ENCODE results near the gene NKX6-1. TPM values are rescaled to one million over a fixed set of nuclear protein-coding genes. Genes with fewer than 3 reads are reported as not detected.

The NKX6-1 gene
- total RNA-seq, 2 donors from 2014 or later: 0.14 to 0.40 TPM

GRCh38 chr4:84492290-84492689, 6.8 kb downstream of the NKX6-1 start:
- DNase-seq (ENCODE audit: low spot score): no peak
- intact Hi-C loops (cut with DNase I): no loop called here
- TF ChIP-seq POLR2A (IDR thresholded peaks at IDR 0.05): no peak
- no peak for TF ChIP-seq POLR2AphosphoS5 (IDR thresholded peaks at IDR 0.05)
- TF ChIP-seq, protein P1, sequence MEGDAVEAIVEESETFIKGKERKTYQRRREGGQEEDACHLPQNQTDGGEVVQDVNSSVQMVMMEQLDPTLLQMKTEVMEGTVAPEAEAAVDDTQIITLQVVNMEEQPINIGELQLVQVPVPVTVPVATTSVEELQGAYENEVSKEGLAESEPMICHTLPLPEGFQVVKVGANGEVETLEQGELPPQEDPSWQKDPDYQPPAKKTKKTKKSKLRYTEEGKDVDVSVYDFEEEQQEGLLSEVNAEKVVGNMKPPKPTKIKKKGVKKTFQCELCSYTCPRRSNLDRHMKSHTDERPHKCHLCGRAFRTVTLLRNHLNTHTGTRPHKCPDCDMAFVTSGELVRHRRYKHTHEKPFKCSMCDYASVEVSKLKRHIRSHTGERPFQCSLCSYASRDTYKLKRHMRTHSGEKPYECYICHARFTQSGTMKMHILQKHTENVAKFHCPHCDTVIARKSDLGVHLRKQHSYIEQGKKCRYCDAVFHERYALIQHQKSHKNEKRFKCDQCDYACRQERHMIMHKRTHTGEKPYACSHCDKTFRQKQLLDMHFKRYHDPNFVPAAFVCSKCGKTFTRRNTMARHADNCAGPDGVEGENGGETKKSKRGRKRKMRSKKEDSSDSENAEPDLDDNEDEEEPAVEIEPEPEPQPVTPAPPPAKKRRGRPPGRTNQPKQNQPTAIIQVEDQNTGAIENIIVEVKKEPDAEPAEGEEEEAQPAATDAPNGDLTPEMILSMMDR (IDR thresholded peaks at IDR 0.05): no peak
- WGBS: 9% methylated on average over 12 of the region's 12 CpGs
- no peaks in the 10 kb centered on the region for H3K36me3 ChIP-seq
- no peaks in the 10 kb centered on the region for H3K9me3 ChIP-seq
- H3K27ac ChIP-seq: no peak overlapping the region
- H3K4me1 ChIP-seq (replicated peaks): no peaks in the 10 kb centered on the region
- peaks cover 56% of the 10 kb centered on the region for H3K27me3 ChIP-seq (replicated peaks; ENCODE audit: insufficient read depth)
- no peak overlapping the region for H3K4me3 ChIP-seq

- Histone ChIP-seq H3K27ac (no peak overlapping the region), H3K4me3 (no peak overlapping the region), H3K4me1 (replicated peaks) (no peaks in the 10 kb centered on the region), H3K36me3 (no peaks in the 10 kb centered on the region), H3K9me3 (no peaks in the 10 kb centered on the region), H3K27me3 (replicated peaks; ENCODE audit: insufficient read depth) (peaks cover 48% of the 10 kb centered on the region)
- DNase-seq (ENCODE audit: low spot score): no peak
- intact Hi-C loops (cut with DNase I): no loop called here
- WGBS: 14% methylated on average over 6 of the region's 6 CpGs
- no peak for TF ChIP-seq POLR2AphosphoS5 (IDR thresholded peaks at IDR 0.05)
- TF ChIP-seq, protein P1 (IDR thresholded peaks at IDR 0.05): no peak
- TF ChIP-seq POLR2A (IDR thresholded peaks at IDR 0.05): no peak
Measured at GRCh38 chr4:84491481-84491880, 7.6 kb downstream of the NKX6-1 start.

- 23% methylated on average over 1 of the region's 1 CpG for WGBS
- TF ChIP-seq, protein P1 (IDR thresholded peaks at IDR 0.05): no peak
- TF ChIP-seq POLR2A (IDR thresholded peaks at IDR 0.05) (no peak), POLR2AphosphoS5 (IDR thresholded peaks at IDR 0.05) (no peak)
- intact Hi-C loops (cut with DNase I): no loop called here
- Histone ChIP-seq H3K27ac (no peak overlapping the region), H3K9me3 (no peaks in the 10 kb centered on the region), H3K27me3 (replicated peaks; ENCODE audit: insufficient read depth) (peaks cover 40% of the 10 kb centered on the region), H3K36me3 (no peaks in the 10 kb centered on the region), H3K4me1 (replicated peaks) (no peaks in the 10 kb centered on the region), H3K4me3 (no peak overlapping the region)
- DNase-seq (ENCODE audit: low spot score): no peak
Measured at GRCh38 chr4:84490663-84491062, 8.4 kb downstream of the NKX6-1 start.

GRCh38 chr4:84484236-84484635, 14.9 kb downstream of the NKX6-1 start:
- peaks cover 35% of the 10 kb centered on the region for H3K27me3 ChIP-seq (replicated peaks; ENCODE audit: insufficient read depth)
- no peaks in the 10 kb centered on the region for H3K4me1 ChIP-seq (replicated peaks)
- 9% methylated on average over 4 of the region's 4 CpGs for WGBS
- no peak overlapping the region for H3K4me3 ChIP-seq
- H3K9me3 ChIP-seq: no peaks in the 10 kb centered on the region
- TF ChIP-seq POLR2AphosphoS5 (IDR thresholded peaks at IDR 0.05) (no peak), POLR2A (IDR thresholded peaks at IDR 0.05) (no peak)
- TF ChIP-seq, protein P1 (IDR thresholded peaks at IDR 0.05): no peak
- H3K36me3 ChIP-seq: no peaks in the 10 kb centered on the region
- H3K27ac ChIP-seq: no peak overlapping the region
- intact Hi-C loops (cut with DNase I): no loop called here
- no peak for DNase-seq (ENCODE audit: low spot score)

DNA sequence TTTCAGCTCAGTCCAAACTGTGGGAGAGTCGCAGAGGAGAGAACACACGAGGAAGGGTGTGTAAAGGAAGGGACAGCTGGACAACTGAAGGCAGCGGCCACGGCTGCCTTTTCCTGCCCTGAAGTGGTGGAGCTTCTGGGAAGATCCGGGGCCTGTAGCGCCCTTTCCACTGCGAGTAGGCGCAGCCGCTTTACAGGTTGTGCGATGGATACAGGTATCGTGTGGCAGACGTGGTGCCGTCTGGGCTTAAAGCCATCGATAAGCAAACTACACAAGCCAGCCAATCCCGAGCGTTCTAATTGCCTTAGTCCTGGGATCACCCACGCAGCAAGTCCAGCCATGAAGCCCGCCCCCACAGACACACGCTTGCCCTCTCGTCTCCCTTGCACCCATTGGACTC, 15.4 kb downstream of the NKX6-1 start:
- Histone ChIP-seq H3K27me3 (replicated peaks; ENCODE audit: insufficient read depth) (peaks cover 35% of the 10 kb centered on the region), H3K4me1 (replicated peaks) (no peaks in the 10 kb centered on the region), H3K4me3 (no peak overlapping the region), H3K27ac (no peak overlapping the region), H3K36me3 (no peaks in the 10 kb centered on the region), H3K9me3 (no peaks in the 10 kb centered on the region)
- TF ChIP-seq, protein P1 (IDR thresholded peaks at IDR 0.05): no peak
- TF ChIP-seq POLR2A (IDR thresholded peaks at IDR 0.05) (no peak), POLR2AphosphoS5 (IDR thresholded peaks at IDR 0.05) (no peak)
- intact Hi-C loops (cut with DNase I): no loop called here
- 3% methylated on average over 16 of the region's 20 CpGs for WGBS
- no peak for DNase-seq (ENCODE audit: low spot score)
